ENCODE results near the gene CNTNAP2. TPM values are rescaled to one million over a fixed set of nuclear protein-coding genes. Genes with fewer than 3 reads are reported as not detected.

CNTNAP2 gene
- total and polyA plus RNA-seq, 2 of the 8 experiments (the other 6 are each of a cell fraction or from before 2014, with no cell fraction given), result 27.9 to 71.0 TPM

- TF ChIP-seq CHD7 (IDR thresholded peaks at IDR 0.05; ENCODE audit: insufficient replicate concordance, low read length), result no peak
These were observed 1029.6 kb downstream of the CNTNAP2 start (continued) for GRCh38 chr7:147146169-147146568.
